GM19023 (cell line): ENCODE measurements around the gene IGSF22.

Experiments
- ATAC-seq: cut with Tn5 transposase; IDR thresholded peaks from one replicate; pipeline ENCODE4 v1.9.1; 2021; ENCODE audit warnings: mild to moderate bottlenecking, moderate library complexity; ENCODE audit not compliant: unreplicated experiment

IGSF22 gene

GRCh38 chr11:18726040-18726439 is at the start of gene IGSF22:
Gene IGSF22, minus strand, starts transcription at chr11:18726188. Its CDS starts 1,952 bp downstream, at chr11:18724236.
- no peak for ATAC-seq

DNA sequence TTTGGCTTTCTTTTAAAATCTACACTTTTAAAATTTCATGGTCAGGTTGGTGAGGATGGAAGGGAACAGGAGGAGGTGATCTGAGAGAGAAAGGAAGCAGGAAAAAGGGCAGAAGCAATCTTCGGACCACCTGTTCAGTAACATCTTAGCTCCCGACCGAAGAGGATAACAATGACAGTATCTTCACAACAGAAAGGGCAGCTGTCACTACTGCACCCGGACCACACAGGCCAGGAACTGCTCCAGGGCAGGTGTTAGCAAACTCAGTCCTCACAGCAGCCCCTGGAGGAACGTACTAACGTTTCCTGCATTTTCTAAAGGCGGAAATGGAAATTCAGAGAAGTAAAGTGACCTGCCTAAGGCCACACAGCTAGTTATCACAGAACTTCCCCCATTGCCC is 48.8 kb upstream of the IGSF22 start:
- ATAC-seq, result no peak

DNA sequence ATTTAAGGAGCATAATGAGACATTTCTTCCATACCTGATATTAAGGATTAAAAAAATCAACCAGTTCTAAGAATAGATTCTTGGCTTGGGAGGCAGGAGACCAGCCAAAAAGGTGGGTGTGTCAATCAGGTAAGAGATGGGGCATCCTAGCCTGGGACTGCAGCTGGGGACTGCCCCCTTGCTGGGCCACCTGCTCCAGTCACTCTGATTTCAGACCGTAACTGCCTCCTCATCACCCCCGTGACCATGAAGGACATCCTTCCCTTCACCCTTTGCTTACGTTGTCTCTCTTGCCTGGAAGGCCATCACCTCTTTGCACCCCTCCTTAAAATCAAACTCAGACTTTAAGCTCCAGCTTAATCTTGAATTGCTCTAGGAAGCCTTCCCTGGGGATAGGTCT is 47.7 kb upstream of the IGSF22 start:
- ATAC-seq, result no peak

- ATAC-seq, result no peak
These were observed 47.1 kb upstream of the IGSF22 start for GRCh38 chr11:18773104-18773503.

- no peak for ATAC-seq
These were observed 46.2 kb upstream of the IGSF22 start for GRCh38 chr11:18772211-18772610.

- ATAC-seq, result no peak
These were observed 45.5 kb upstream of the IGSF22 start for GRCh38 chr11:18771266-18772035.

GRCh38 chr11:18770479-18771125 is 44.6 kb upstream of the IGSF22 start:
- ATAC-seq, result no peak

GRCh38 chr11:18769802-18770456 is 43.9 kb upstream of the IGSF22 start:
- ATAC-seq, result peak; percentile 59

GRCh38 chr11:18768978-18769377 is 43.0 kb upstream of the IGSF22 start:
- no peak for ATAC-seq

DNA sequence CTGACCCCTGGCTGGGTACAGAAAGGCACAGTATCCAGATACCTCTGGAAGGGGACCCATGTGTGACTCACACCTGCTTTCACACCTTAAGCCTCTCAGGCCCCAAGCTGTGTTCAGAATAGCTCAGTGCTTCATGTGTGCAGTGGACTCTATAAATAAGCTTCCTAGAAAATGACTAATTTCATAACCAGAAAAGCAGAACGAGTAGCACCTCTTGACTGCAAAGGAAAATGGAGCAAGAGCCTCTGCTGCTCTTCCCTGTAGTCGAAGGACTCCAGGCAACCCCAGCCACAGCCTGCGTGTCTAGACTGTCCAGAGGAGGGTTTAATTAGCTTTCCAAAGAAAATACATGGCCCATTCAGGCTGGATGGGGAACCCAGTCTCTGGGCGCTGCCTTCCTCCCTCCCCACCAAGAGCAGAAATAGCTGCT is 42.5 kb upstream of the IGSF22 start:
- ATAC-seq, result peak; percentile 79

DNA sequence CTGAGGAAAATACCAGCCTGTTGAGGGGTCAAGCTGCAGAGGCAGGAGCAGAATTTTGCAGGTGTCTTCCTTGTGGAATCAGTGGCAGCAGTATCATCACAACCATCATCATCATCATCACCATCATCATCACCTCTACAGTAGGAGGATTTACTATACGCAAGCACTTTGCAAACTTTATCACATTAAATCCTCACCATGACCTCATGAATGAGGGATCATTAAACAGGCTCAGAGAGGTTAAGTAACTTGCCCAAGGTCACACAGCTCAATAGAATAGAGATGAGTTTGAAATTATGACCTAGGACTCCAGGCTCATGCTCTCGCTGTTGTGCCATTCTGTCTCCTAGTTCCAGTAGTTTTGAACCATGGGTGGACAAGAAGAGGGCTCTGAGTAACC is 40.0 kb upstream of the IGSF22 start:
- ATAC-seq, result no peak

GRCh38 chr11:18765554-18765953 is 39.6 kb upstream of the IGSF22 start:
- no peak for ATAC-seq

DNA sequence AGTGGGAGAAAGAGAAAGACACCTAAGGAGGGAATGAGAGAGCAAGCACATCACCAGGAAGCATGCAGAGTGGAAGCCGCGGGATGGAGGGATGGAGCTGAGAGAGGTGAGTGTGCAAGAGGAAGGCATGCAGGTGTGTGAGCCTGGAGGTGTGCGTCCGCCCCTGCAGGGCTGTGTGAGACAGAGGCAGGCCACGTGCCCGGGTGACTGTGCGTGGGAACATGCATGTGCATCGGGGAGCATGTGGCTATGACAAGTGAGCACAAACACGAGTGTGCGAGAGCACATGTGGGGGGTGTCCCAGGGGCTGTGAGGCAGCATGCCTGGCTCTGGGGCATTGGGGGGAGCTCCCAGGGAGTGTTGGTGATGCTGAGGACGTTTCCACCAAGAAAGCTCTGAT is 35.8 kb upstream of the IGSF22 start:
- ATAC-seq, result no peak

DNA sequence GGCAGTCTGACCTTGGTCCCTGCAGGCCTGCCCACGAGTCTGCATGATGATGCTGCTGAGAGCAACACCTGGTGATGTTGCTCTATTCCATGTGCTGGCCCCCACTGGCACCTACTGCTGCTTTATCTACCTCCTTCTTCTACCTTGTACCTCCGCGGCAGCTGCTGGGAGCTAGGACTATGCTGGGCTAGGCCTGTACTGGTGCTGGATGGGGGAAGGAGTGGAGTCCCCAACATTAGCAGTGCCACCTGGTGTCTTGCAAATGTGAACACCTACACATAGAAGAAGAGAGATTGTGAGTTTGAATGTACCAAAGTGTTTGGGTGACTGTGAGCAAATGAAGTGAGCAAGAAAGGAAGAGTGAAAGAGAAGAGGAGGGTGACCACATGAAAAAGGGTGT is 35.2 kb upstream of the IGSF22 start:
- ATAC-seq, result no peak

DNA sequence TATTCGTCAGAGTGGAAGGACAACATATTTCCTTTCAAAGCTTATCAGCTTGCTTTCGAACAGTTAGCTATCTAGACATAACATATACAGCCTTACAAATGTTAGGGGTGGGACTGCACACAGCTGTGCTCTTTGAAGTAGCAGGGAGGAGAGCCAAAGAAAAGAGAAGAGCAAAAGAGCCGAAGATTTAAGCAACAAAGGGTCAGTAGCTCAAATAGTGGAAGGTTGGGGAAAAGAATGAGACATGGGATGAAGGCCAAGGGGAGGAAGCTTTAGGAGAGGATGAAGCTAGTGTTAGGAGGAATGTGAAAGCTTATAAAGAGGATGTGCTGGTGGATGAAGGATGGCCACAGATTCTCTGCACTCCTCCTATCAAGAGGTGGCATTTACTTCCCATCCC is 31.8 kb upstream of the IGSF22 start:
- ATAC-seq, result no peak

GRCh38 chr11:18756889-18757288 is 30.9 kb upstream of the IGSF22 start:
- no peak for ATAC-seq

GRCh38 chr11:18754308-18754707 is 28.3 kb upstream of the IGSF22 start:
- ATAC-seq, result no peak

DNA sequence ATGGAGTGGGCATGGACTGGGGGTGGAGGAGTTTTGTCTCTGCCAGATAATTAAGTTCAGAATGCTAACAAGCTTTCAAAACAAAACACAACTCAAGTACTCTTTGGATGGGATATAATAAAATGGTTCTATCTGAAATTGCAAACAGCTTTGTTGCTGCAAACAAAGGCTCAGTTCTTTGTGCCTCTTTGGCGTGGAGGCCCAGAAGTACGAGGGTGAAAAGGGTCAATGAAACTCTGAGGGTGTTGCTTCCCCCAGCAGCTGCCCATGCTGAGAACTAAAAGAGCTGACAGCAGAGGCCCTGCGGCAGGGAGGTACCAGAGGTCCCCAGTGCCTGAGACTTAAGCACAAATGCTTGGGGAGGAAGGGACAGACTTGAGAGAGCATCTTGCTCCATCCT is 26.5 kb upstream of the IGSF22 start:
- no peak for ATAC-seq

DNA sequence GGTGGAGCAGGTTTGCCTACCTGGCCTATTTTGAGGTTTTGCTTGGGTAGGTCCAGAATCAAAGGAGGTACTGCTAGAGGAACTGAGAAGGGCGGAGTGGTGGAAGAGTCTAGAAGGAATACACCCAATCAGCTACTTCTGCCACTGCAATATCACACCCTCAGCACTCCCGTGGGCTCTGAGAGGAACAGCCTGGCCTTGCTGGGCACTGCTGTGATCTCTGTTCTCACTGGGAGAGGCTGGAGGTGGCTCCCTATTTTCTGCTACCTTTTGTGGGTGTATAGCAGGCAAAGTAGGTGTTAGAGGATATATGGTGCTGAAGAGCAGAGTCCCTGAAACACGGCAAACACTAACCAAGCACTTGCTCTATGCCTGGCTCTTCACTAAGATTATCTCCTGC is 25.0 kb upstream of the IGSF22 start:
- ATAC-seq, result no peak

- ATAC-seq, result no peak
These were observed 23.8 kb upstream of the IGSF22 start for GRCh38 chr11:18749681-18750319.

DNA sequence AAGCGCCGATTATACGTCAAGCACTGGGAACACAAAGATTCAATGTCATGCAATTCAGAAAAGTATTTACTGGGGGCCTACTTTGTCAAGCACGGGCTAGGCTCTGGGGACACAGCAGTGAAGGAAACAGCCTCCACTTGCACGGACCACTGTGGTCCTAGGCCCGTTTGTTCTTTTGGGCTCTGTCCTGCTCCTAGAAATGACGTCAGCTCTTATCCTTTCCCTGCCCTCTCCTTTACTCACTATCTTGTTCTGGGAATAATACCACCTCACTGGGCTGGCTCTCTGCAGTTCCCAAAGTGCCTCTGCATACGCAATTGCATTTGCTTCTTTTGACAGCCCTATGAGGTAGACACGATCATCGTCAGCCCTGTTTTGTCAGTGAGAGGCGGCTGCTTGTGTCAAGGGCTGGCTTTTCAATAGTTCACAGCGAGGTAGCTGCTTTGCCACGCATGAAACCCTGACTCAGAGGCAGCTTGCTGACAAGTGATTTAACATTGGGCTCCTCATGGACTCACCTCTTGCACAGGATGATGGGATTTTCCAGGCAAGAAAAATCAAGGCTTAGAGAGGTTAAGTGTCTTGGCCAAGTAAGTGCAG is 22.9 kb upstream of the IGSF22 start:
- ATAC-seq, result no peak
